NOMO-1 treated with dmso at 0.1 percent for 144 hours (cell line): ENCODE measurements around the gene SLC25A21.

ENCODE experiments used
- DNase-seq: peaks from one replicate; lab custom pipeline; 2025; ENCODE audit not compliant: unreplicated experiment; lab: John Stamatoyannopoulos, UW

Gene SLC25A21

GRCh38 chr14:36656687-36657398 lies 515.6 kb downstream of the SLC25A21 start:
- no peak for DNase-seq

- DNase-seq, result no peak
Measured at GRCh38 chr14:36655963-36656686, 516.3 kb downstream of the SLC25A21 start.

- no peak for DNase-seq
Measured at GRCh38 chr14:36655571-36655962, 516.8 kb downstream of the SLC25A21 start.

DNA sequence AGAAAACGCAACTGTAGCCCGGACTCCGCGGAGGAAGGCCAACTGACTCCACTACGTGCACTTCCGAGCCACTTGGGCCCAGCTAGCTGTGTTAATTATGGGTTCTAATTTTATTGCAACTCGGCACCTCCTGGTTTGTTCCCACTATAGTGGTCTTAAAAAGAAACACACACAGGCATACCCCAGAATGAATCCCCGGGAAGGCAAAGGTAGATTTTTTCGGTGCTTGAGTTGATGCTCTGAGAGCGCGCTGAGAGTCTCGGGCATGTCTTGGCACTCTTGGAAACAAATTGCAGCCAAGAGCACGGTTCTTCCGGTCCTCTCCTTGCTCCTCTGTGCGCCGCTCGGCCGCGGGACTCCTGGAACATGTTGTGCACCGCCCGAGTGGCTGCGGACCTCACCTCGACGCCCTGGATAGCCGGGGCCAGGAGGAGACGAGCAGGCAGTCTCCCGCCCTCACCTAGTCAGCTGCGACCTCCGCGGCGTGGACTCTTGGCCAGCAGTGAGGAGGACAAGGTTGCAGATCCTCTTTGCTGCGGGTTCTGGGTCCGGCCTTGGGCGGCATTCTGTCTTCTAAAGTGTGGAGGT lies 517.5 kb downstream of the SLC25A21 start:
- no peak for DNase-seq

DNA sequence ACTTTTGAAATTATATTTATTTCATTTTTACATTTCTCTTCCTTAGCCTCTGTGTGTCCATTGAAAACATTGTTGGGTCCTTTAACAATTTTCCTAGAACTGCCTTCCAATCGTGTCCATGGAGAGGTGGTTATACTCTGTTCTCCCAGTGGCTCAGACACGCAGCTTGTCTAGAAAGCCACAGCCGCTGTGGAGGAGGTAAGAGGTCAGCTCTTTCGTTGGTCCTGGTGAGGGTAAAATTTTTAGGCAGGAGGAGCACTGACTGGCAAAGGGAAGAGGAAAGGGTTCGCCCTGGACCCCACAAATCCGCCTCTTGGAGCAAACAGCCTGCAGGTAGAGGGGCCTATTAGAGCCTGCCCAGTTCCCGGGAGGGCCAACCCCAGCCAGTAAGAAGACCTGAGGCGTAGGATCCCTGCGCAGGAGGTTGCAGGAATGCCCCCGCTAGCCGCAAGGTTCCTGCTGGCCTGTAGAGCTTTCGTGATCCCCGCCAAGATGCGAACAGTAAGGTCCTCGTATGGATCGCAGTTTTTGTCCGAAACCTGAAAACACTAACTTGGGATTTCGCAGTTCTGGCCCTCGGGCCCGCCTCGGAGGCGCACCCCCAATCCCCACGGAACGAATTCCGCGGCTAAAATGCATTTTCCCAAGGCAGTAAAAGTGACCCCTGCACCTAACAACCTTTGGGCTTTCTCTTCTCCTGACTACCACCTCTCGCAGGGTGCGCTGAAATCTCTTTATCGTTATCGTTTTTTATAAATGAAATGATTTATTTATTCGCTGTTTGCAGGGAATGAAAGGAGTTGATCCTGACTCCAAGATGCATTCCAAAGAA lies 518.2 kb downstream of the SLC25A21 start:
- no peak for DNase-seq

- DNase-seq, result no peak
Measured at GRCh38 chr14:36653413-36653812, 519.0 kb downstream of the SLC25A21 start.

GRCh38 chr14:36652542-36653201 lies 519.7 kb downstream of the SLC25A21 start:
- no peak for DNase-seq

DNA sequence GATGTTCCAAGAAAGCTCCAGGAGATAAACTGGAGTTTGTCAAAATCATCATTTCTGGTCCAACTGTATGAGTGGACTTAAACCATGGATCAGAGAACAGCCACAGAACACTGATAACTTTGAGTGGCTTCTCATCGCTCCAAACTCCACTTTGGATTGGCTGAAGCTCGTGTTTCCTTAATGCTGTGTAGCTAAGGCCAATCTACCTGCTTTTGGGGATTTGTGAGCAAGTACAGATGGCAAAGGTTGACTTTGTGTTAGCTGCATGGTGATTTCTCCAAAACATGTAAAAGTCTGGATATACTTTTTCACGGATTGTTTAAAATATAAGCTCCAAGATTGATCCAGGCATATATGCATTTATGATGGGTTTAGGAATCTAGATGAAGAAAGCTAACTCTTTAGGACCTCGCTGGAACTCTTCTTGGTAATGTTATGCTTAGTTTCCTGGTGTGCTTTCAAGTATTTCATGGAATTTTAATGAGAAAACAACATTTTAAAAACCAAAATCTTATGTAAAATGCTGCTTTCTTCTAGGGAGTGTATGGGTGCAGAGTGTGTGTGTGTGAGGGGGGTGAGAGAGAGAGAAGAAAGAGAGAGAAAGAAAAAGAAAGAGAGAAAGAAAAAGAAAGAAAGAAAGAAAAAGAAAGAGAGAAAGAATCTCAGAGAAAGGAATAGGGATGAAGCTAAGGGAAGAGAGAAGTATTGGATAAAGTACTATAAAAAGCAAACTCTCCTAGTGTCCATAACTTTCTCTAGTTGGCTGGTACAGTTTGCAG lies 522.3 kb downstream of the SLC25A21 start:
- DNase-seq, result no peak

- no peak for DNase-seq
Measured at GRCh38 chr14:36647824-36648753, 524.3 kb downstream of the SLC25A21 start.

DNA sequence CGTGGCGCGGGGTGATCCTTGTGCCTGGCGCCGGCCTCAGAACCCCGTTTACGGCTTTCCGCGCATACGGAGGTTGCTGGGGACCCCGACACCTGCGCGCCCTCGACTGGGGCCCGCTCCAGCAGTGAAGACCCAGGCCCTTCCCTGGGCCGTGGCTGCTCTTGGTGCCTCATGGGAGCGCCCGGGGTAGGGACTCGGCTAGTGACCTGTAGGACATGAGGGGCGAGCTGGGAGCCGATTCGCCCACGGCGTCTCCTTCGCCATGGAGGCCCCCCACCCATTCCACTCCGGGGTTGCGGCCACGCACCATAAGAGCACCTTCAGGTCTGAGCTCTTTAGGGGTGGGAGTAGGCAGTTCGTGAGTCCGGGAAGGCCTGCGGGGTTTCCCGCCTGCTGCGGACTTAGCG lies 525.0 kb downstream of the SLC25A21 start:
- DNase-seq, result no peak

- DNase-seq, result no peak
Measured at GRCh38 chr14:36646664-36647416, 525.6 kb downstream of the SLC25A21 start.

GRCh38 chr14:36633580-36633979 lies 538.8 kb downstream of the SLC25A21 start:
- no peak for DNase-seq
